T-helper 22 cell (primary cell): ENCODE results near the gene FAM161B.
"Not testable (repeated sequence)": the region's sequence is repeated elsewhere in the genome, so short reads cannot be mapped to it uniquely, and the experiment has no call there.

ENCODE experiments used
- DNase-seq: peaks from one replicate; pipeline ENCODE4 v3.0.0-alpha.2; 2020; ENCODE audit warnings: low read depth

FAM161B gene

DNA sequence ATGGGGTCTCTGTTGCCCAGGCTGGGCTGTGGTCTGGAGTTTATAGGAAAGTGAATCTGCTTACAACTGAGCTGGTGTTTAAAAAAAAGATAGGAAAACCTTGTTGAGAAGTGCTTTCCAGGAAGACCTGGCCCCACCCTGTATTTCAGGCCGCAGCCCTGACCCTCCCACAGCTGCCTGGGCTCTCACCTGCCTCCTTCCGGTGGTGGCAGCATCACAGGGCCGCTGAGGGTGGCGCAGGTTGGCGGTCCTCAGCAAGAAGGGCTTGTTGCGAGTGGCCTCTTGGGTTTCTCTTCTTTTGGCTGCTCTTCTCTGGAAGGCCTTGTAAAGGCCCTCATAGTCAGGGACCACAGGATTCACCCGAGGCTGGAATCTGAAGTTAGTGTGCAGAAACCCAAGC, 7.7 kb downstream of the FAM161B start:
- no peak for DNase-seq

- no peak for DNase-seq
These were observed 12.9 kb downstream of the FAM161B start for GRCh38 chr14:73937012-73937411.

GRCh38 chr14:73936548-73936947, 13.3 kb downstream of the FAM161B start:
- DNase-seq, result no peak

GRCh38 chr14:73935666-73936065, 14.2 kb downstream of the FAM161B start:
- DNase-seq, result no peak

DNA sequence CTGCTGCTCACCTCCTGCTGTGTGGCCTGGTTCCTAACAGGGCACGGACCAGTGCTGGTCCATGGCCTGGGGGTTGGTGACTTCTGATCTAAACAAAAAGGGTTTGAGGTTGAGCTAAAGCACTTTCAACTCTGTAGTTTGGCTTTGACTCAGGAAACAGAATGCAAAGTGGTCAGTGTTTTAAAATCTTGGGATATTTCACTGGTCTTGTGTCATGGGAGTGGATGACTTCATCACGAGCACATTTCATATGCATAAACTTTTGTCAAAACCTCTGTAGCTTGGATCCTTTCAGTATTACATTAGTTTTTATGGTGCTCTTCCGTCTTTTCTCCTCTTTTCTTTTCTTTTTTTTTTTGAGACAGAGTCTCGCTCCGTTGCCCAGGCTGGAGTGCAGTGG, 25.6 kb downstream of the FAM161B start:
- no peak for DNase-seq

GRCh38 chr14:73919457-73919856, 30.4 kb downstream of the FAM161B start:
- DNase-seq, result not testable (repeated sequence)

DNA sequence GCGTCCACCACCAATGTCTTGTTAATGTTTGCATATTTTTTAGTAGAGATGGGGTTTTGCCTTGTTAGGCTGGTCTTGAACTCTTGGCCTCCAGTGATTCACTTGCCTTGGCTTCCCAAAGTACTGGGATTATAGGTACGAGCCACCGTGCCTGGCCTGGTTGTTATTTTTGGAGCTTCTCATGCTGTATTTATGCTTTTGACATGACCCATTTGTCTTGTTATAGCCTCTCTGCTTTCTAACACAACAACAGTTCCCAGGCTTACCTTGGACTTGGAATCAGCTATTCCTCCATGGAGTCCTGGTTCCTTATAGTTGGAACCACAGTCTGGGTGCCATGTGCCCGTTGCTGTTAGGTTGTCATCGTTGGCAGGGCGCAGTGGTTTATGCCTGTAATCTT, 33.6 kb downstream of the FAM161B start:
- DNase-seq, result no peak

- DNase-seq, result no peak
These were observed 36.6 kb downstream of the FAM161B start for GRCh38 chr14:73913256-73913655.

- no peak for DNase-seq
These were observed 40.2 kb downstream of the FAM161B start for GRCh38 chr14:73909681-73910080.

GRCh38 chr14:73903028-73903427, 46.9 kb downstream of the FAM161B start:
- no peak for DNase-seq

DNA sequence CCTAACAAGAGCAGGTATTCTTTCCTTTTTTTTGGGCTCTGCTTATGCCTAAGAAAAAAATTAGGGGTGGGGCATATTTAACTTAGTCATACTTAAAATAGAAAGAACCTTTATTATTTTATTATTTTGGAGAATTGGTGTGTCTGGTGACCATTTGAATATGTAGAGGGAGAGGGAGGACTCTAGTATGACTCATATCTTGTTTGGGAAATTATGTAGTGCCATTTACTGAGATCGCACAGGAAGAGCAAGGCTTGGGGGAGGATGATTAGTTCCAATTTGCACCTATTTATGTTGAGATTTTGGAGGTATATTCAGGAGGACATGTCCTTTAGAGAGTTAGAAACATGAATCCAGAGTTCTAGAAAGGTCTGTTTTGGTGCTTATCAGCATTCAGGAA, 53.4 kb downstream of the FAM161B start:
- DNase-seq, result no peak

DNA sequence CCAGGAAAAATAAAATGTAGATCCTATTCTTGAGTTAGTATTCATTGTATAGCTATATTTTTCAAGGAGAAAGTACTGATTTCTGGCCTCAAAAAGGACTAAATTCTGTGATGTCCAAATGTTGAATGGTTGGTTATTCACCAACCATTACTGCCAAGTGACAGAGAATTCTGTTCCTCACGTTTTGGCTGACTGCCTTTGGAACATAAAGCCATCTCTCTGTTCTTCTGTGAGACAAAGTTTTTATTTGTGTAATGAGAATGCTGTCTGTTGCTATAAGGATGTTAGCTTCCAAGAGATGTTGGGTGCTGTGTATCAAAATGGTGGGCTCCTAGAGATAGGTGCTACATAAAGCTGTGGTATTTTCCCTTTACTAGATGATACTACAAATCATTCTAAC, 54.0 kb downstream of the FAM161B start:
- DNase-seq, result no peak

DNA sequence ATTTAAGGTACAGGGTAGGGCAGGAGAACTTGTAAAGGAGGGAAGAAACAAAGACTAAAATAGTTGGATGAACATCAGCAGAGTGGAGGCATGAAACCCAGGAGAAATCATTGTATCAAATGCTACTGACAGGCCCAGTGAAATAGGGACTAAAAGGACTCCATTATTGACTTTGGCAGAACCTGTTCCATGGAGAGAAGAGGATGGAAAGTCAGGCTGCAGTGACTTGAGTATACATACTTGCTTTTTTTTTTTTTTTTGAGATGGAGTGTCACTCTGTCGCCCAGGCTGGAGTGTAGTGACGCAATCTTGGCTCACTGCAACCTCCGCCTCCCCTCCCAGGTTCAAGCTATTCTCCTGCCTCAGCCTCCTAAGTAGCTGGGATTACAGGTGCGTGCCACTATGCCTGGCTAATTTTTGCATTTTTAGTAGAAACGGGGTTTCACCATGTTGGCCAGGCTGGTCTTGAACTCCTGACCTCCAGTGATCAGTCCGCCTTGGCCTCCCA, 55.7 kb downstream of the FAM161B start:
- DNase-seq, result not testable (repeated sequence)

GRCh38 chr14:73889376-73889775, 60.5 kb downstream of the FAM161B start:
- DNase-seq, result no peak

DNA sequence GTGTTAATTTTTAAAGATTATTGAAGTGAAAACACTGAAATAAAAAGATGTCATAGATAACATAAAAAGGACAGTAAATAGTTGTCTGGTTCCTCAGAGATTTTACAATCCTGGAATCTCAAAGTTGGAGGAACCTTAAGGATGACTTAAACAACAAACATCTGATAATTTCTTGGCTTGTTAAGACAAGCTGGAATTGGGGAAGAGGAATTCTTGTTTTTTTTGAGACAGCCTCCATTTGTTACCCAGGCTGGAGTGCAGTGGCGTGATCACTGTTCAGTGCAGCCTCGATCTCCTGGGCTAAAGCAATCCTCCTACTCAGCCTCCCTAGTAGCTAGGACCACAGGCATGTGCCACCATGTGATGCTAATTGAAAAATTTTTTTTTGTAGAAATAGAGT, 60.9 kb downstream of the FAM161B start:
- DNase-seq, result no peak

DNA sequence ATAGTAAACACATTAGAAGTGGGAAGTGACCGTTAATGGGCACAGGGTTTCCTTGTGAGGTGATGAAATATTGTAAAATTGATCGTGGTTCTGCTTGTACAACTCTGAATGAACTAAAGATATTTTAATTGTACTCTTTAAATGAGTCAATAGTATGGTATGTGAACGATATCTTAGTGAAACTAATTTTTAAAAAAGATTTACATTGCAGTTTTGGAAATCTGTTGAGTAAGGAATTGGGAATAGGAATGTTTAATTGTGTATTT, 61.5 kb downstream of the FAM161B start:
- no peak for DNase-seq

DNA sequence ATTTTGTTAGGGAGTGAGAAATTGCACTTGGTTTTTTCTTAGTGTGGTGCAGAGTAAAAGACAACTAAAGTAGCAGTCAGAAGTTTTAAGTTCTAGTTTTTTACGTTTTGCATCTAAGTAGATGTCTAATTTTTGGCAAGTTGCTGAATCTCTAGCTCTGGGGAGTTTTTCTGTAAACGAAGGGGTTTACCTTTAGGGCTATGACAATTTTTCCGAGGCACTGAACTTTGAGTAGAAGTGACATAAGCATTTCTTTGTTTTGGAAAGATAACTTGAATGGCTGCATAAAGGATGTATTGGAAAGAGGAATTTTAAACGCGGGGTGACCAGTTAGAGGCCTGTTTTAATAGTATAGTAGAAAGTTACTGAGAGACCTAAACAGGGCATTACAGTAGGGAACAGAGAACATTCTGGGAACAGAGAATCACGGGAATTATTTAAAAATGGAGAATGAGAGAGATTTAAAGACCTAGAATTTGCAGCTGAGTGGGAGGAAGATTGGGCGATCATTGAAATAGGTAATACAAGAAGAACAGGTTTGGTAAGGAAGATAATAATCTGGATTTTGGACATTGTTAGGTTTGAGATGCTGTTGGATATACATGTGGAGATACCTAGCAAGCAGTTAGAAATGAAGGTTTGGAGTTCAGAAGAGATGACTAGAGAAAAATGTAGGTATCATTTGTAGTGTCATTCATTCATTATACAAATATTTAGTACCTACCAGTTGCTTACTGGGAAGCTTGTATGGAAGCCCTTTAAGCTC, 62.0 kb downstream of the FAM161B start:
- no peak for DNase-seq

DNA sequence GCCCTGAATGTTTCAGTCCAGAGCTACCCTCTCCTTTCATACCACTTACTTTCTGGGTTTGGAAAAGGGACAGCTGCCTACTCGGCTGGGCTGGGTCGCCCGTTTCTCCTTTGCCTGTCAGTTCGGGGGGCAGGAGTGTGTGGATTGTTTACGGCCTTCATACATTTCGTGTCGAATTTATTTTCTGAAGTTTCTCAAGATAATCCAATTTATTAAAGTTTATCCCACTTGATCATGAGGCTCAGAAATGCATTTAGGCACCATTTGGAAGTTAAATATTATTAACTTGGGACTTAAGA, 62.6 kb downstream of the FAM161B start:
- no peak for DNase-seq

GRCh38 chr14:73886449-73887317, 63.2 kb downstream of the FAM161B start, which contains the start of gene ZNF410:
ZNF410 (plus strand) TSS chr14:73886859; CDS start chr14:73892176, 5,317 bp downstream.
- peak; percentile 83 for DNase-seq

DNA sequence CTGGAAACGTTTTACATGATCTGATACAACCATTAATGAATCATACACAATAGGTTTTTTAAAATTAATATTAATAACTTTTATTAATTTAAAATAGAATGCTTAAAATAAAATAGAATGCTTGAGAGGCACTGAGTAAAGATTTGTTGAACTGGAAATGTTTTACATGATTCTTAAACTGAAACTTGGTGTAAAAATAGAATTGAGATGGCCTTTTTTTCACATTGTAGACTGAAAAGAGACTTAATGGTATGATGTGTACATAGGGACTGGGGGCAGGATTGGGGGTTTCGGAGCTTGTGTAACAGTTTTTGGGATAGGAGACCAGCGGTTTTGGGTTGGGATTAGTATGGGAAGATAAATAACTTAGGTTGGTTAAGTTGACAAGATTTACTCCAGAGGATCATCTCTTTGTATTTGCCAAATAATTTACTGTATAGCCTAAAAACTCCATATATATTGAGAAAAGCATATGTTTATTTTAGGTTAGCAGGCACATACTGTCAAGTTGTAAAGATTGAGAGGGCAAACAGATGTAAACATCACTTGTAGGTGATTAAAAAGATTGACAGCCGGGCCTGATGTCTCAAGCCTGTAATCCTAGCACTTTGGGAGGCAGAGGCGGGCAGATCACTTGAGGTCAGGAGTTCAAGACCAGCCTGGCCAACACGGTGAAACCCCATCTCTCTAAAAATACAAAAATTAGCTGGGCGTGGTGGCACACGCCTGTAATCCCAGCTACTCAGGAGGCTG, 65.3 kb downstream of the FAM161B start:
- DNase-seq, result no peak
